ENCODE measurements around the gene FBN1.

Gene FBN1

DNA sequence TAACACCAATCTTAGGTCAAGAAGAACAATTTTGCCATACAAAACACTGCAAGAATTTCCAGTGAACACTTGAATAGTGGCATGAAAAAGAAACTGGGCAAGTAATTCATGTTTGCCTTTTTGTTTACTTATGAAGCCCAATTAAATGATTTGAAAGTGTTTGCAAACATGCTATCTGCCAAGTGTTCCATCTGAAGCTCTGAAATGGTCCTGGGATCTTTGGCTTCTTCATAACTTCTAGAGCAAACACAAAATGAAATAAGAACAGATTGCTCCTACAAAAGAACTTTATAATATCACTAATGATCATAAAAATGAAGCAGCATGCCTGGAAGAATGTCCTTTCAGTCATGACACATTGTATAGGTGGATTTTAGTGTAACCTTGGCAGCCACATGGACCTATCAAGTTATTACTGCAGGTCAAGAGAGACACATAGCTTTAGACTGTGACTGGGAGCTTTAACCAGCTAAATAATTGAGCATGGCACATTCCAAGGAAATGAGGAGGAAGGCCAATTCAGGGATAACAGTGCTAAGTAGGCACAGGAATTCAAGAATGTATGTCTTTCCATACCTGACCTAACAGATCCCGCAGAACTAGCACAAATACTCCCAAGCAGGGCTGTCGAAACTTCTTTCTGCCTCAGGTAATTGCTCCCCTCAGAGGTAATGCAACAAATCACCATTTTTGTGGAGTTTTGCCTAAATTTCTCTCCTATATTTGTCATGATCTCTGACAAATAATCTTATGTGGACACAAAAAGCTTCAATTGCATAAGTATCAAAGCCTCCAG lies 169.7 kb downstream of the FBN1 start:
- no peak for DNase-seq (ENCODE audit: low read depth in 2 of 2, low spot score in 1 of 2)

GRCh38 chr15:48473667-48474066 lies 171.8 kb downstream of the FBN1 start:
- DNase-seq (ENCODE audit: low read depth in 2 of 2, low spot score in 1 of 2) = no peak

DNA sequence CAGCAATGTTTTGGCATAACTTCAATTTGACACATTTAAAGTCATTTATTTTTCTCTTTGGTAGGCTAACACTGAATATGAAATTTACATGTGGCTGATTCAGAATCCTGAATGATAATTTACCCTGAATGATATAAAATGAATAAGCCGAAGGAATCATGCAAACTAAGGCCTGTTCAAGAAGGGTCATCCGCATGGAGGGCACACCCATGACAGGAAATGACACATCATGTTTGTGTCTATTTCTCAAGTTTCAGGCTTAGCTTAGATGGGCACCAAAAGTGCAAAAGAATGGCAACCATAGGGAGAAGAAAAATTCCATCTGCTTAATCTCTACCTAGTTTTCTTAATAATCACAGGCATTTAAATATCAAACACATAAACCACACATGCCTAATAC lies 172.8 kb downstream of the FBN1 start:
- DNase-seq (ENCODE audit: low read depth in 2 of 2, low spot score in 1 of 2) = no peak

- DNase-seq (ENCODE audit: low read depth in 2 of 2, low spot score in 1 of 2) = no peak
Measured at GRCh38 chr15:48471073-48471472, 174.4 kb downstream of the FBN1 start.

DNA sequence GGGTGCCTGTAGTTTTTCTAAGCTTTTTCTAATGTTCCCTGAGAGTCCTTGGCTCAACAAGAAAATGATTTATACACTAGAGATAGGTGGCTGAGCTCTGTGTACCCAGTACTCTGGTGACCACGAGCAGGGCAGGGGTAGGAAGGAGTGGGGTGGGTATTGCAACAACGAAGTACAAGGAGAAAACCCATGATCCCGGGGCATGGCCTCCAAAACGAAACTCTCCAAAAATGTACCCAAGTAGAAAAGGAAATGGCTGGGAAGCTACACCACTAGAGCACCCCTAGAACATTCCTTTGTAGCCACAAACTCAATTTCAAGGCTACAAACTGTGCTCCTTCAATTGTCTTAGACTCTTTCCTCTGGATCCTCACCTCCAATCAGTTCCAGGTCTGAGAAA lies 175.4 kb downstream of the FBN1 start:
- no peak for DNase-seq (ENCODE audit: low read depth in 2 of 2, low spot score in 1 of 2)

- DNase-seq (ENCODE audit: low read depth in 2 of 2, low spot score in 1 of 2) = no peak
Measured at GRCh38 chr15:48469681-48470080, 175.8 kb downstream of the FBN1 start.

GRCh38 chr15:48469271-48469670 lies 176.2 kb downstream of the FBN1 start:
- no peak for DNase-seq (ENCODE audit: low read depth in 2 of 2, low spot score in 1 of 2)

DNA sequence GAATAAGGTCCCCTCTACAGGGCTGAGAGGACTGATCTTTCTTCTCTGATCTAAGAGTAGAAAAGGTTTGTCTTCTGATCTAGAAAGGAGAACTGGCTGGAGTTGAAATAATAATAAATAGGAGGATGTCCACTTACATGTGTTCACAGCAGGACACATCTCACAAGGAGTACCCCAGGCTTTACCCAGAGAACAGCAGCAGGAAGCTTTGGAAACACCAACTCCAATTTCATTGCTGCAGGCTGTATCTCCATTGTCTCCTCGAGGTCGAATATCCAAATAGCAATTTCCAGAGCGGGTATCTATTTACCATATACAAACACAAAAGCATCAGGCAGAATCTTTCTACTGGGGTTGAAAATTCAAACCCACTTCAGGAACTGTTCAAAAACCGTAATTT lies 177.7 kb downstream of the FBN1 start:
- no peak for DNase-seq (ENCODE audit: low read depth in 2 of 2, low spot score in 1 of 2)

GRCh38 chr15:48466820-48467219 lies 178.7 kb downstream of the FBN1 start:
- DNase-seq (ENCODE audit: low read depth in 2 of 2, low spot score in 1 of 2) = no peak

DNA sequence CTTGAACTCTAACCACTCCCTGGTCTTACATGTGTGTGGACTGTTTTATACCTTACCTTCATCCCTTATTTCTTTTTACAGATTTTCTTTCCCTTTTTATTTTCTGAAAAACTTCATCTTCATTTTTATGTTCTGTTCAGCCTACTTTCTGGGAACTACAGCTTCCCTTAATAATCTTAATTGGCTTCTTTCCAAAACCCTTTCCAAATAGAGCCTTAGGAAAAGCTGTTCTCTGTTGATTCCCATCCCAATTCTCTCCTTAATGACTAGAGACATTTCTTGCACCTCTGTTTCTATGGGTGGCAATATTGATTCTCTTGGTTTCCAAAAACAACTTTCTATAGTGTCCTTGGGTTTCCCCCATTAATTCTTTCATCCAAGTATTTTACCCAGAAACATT lies 179.4 kb downstream of the FBN1 start:
- DNase-seq (ENCODE audit: low read depth in 2 of 2, low spot score in 1 of 2) = no peak

- DNase-seq (ENCODE audit: low read depth in 2 of 2, low spot score in 1 of 2) = no peak
Measured at GRCh38 chr15:48465410-48465809, 180.1 kb downstream of the FBN1 start.

DNA sequence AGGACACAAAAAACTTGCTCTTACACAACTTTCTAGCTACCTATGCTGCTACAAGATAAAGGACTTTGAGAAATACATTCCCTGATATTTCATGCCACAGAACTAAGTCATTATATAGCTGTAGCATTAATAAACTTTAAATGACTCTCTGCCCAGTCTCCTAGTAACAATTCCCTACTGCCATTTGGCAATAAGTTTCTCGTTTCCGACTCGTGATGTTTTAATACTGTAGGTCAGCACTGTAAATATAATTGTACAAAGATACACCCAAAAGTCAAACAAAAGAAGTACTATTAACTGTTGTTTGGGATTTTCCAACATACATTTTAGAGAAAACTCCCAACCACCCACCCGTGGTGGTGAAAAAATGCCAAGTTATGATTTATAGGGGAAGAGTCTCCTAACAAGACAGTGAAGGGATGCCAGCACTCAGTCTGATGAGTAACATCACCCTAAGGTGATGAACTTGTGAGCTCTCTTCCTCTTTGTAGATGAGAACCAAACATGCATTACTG lies 182.1 kb downstream of the FBN1 start:
- no peak for DNase-seq (ENCODE audit: low read depth in 2 of 2, low spot score in 1 of 2)

- DNase-seq (ENCODE audit: low read depth in 2 of 2, low spot score in 1 of 2) = no peak
Measured at GRCh38 chr15:48462688-48463087, 182.8 kb downstream of the FBN1 start.

DNA sequence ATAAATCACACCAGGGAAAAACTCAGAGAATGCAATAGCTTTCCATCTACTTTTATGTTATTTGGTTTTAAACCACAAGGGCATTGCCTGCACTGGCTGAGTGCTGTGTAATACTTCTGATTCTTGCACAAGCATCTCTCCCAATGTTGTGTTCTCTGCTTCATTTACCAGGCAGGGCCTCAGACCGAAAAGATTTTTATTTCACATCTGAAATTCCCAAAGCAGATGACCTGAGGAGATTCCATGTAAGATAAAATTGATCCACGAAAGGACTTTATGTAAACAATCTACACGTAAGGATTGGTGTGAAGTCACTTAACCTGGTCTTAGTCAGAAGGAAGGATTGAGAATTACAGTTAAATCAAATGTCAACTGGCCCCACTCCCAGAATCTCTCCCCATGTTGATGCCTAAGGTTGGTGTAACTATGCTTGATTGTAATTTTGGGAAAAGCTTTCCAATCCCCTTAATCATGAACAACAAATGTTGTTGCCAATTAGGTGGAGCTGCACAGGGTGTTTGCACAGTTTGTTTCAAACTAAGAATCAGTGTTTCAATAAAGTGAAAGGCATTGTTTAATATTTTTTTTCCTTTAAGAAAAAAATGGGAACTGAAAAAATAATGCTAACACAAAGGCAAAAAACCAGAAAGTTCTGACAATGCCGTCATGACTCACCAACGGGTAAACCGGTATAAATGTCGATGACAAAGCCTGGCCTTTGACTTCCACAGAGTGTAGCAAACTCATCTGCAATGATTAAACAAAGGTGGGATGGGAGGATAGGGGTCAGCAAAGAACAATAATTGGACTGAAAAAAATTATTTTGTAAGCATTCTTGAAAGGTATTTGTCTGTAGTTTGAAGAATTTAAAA lies 185.7 kb downstream of the FBN1 start:
- no peak for DNase-seq (ENCODE audit: low read depth in 2 of 2, low spot score in 1 of 2)

- DNase-seq (ENCODE audit: low read depth in 2 of 2, low spot score in 1 of 2) = no peak
Measured at GRCh38 chr15:48458876-48459275, 186.6 kb downstream of the FBN1 start.

GRCh38 chr15:48456134-48456533 lies 189.4 kb downstream of the FBN1 start:
- no peak for DNase-seq (ENCODE audit: low read depth in 2 of 2, low spot score in 1 of 2)

- DNase-seq (ENCODE audit: low read depth in 2 of 2, low spot score in 1 of 2) = no peak
Measured at GRCh38 chr15:48451736-48452135, 193.8 kb downstream of the FBN1 start.

GRCh38 chr15:48451241-48451640 lies 194.3 kb downstream of the FBN1 start:
- no peak for DNase-seq (ENCODE audit: low read depth in 2 of 2, low spot score in 1 of 2)

DNA sequence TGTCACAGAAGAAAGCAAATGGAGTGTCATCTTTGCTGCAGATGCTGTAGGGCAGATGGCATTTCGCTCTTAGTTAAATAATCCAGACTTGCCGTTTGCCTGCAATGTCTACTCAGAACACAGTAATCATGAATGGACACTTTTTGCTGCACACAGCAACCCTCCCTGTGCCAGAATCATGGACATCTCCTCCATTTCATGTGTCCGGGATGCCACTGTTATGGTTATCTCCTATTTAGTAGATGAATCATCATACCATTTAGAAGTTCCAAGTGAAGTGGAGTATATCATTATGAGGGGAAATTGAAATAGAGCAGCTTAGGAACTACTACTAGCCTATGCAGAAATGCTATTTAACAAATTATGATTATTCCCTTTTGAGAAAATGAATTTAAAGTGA lies 195.8 kb downstream of the FBN1 start:
- no peak for DNase-seq (ENCODE audit: low read depth in 2 of 2, low spot score in 1 of 2)

DNA sequence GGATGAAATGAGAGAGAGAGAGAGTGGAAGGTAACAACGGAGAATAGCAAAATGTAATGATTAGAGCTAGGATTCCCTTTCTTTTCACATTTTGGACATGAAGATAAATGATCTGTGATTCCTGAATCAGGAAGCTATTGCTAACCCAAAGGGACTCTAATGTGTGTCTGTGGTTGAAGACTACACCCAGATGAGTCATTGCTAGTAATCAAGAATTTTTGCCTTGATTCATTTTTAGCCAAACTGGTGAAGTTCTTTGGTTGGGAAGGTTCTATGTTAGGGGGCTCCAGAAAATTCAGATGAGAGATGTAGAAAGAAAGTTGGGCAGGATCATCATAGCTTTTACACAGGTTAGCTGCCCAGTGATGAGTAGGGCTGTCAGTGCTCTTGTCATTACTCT lies 197.9 kb downstream of the FBN1 start:
- DNase-seq (ENCODE audit: low read depth in 2 of 2, low spot score in 1 of 2) = no peak

DNA sequence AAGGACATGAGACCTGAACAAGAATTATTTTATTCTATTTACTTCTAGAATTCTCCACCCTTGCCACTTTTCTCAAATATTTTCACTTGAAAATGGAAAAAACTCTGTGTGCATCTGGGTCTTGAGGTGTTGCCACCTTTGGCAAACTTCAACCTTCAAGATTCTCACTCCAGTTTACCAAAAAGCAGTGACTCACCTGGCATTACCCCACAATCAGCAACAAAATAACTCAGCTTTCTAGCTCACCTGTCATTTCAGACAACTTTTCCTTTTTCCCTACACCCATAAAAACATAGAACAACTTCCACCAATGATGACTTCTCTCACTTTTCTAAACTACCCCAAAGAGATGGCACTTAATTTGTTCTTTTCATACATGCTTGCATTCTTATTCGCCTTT lies 198.5 kb downstream of the FBN1 start:
- no peak for DNase-seq (ENCODE audit: low read depth in 2 of 2, low spot score in 1 of 2)

- no peak for DNase-seq (ENCODE audit: low read depth in 2 of 2, low spot score in 1 of 2)
Measured at GRCh38 chr15:48442011-48442410, 203.5 kb downstream of the FBN1 start.
